HG02884 (cell line): ENCODE results near the gene TOP1.
A peak's percentile ranks its signal among the peaks of the same experiment; 100 is the strongest.
"Not testable (repeated sequence)": the region's sequence is repeated elsewhere in the genome, so short reads cannot be mapped to it uniquely, and the experiment has no call there.

ENCODE experiments used
- ATAC-seq: cut with Tn5 transposase; IDR thresholded peaks from one replicate; pipeline ENCODE4 v1.9.1; 2021; ENCODE audit warnings: mild to moderate bottlenecking, moderate library complexity; ENCODE audit not compliant: unreplicated experiment

Gene TOP1

DNA sequence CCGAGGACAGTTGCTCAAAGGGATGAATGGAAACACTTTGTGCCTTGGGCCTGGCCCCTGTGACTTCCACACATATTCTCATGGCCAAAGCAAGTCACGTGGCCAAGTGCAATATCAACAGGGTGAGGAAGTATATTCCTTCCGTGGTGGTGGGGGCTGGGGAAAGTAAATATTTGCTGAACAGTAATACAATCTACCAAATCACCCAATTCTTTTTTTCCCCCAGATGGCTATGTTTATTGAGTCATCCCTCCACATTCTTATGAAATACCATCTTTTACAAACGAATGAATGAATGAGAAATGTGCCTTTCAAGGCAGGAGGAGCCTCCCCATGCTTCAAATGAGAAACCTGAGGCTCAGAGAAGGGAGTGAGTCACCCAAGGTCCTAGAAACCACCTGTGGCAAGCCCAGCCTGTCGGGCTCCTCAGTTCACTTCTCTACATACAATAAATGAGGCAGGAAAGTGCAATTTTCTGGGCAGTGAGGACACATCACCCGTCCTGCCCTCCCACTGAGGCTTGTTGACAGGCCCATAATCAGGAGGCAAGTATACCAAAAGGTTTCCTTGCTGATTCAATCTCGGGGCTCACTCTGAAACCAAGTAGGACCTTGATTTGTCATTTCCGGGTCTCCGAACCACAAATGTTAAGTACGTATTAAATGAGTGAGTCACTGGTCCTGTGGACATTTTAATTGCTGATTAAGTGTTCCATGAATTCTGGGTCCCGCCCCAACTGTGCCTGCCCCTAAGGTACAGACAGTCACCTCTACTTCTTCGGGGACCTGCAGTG is 25.3 kb upstream of the TOP1 start:
- no peak for ATAC-seq

DNA sequence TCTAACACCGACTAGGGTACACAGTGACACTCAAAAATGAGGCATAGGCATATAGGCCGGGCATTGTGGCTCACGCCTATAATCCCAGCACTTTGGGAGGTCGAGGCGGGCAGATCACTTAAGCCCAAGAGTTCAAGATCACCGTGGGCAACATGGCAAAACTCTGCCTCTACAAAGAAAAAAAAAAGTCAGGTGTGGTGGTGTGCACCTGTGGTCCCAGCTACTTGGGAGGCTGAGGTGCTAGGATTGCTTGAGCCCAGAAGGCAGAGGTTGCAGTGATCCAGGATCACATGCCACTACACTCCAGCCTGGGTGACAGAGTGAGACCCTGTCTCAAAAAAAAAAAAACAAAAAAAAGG is 24.7 kb upstream of the TOP1 start:
- not testable (repeated sequence) for ATAC-seq

DNA sequence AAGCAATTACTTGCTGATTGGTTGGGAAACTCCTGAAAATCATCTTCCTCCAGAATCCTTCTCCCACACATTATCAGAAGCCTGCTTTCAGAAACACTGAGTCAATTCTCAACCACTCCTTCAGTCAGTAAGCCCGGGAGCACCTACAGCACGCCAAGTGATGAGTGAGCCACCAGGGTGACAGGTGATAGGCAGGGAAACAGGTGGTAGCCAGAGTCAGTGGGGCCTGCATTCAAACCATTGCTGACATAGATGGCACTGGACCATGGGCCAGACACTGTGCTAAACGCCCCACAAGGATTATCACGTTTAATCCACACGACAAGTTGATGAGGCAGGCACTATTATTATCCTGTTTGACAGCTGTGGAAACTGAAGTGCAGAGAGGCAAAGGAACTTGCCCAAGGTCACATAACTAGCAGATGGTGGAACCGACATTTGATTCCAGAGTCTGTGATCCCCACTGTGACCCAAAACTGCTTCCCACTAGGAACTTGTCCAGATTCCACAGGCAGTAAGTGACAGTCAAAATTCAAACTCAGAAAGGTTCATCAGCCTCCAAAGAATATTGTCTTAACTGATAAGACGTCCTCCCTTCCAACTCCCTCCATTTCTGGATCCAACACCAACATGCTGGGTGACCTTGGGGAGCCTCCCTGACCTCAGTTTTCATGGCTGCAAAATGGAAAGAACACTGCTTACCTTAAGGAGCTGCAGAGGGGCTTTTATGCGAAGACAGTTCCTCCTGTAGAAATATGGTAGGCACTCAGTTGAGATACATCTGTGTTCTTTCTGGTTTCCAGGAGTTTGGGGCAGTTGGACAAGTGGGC is 23.9 kb upstream of the TOP1 start:
- ATAC-seq: no peak

DNA sequence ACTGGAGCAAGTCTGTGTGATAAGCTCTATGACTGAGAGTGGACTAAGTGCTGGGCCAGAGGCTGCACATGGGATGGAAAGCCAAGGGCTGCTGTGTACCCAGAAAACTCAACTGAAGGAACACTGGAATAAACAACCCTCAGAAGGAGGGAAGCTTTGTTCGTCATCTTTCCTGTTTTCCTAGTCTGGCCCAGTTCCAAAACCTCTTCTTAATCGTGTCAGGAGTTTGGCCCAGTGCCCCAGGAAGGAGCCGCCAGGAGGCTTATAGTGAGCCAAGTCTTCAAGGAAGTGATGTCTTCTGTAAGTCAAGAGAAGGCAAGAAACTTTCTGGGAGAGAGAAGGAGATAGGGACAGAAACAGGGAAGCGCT is 23.3 kb upstream of the TOP1 start:
- no peak for ATAC-seq

DNA sequence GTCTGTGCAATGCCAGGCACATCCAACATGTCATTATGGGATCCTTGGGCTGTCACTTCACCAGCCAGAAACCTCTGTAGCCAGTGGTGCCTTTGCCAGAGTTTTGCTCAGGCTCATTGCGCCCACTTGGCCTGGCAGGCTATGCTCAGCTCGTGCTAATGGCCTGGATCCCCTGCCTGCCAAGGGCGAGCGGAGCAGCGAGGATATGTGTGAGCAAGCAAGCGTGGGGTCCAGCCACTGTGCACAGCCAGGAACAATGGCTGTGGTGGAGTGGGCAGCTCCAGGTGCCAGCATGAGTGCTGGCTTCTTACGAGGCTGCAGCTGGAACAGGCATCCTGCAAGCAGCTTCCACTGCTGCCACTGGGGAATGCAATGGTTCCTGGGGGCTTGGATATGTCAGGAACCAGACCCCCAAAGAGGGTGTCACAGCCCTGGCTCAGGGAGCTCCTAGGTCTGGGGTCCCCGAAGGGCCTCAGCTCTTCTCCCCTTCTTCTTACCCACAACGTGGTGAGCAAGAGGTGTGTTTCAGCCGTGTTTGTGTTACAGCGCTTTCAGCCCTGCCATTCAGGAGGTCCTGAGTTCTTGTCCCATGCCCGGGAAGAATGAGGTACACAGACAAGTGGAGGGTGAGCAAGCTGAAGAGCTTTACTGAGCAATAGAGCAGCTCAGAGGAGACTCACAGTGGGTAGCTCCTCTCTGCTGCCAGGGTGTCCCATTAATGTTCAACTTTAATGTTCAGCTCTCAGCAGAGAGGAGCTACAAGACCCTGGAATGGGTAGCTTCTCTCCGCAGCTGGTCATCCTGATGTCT is 22.3 kb upstream of the TOP1 start:
- no peak for ATAC-seq

DNA sequence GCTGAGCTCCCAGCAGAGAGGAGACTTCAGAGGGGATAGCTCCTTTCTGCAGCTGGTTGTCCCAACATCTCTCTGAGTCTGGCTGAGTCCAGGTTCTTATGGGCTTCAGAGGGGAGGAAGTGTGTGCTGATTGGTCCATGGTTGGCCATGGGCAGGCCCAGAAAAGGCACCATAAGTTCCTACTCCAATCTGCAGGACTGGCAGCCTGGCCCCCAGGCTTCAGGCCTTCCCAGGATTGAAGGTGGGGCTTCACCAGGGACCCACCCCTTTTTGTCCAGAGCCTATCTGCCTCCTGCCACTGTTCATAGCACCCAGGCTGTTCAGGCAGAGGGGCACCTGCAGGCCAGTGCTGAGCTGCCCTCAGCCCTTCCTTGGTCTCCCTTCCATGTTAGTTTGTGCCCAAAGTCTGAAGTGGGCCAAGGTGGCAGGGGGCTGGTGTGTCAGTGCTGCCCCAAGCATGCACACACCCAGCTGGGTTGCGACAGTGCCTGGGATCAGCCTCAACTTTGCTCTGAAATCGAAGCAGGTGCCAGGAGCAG is 21.6 kb upstream of the TOP1 start:
- no peak for ATAC-seq

DNA sequence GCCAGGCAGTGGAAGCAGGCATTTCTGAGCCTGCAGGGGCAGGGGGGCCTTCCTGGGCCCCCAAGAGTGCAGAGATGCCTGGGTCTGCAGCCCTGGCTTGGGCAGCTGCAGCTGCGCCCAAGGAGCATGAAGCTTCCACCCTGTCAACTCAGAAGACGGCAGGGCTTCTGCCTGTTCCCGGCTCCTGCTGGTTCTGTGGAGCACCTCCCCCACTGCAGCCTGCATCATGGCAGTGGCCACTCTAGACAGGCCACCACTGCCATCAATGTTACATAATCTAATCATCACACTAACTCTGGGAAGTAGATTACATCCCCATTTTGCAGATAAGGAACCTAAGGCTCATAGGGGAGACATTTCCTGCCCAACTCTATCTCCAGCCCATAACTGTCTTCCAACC is 21.1 kb upstream of the TOP1 start:
- ATAC-seq: no peak

DNA sequence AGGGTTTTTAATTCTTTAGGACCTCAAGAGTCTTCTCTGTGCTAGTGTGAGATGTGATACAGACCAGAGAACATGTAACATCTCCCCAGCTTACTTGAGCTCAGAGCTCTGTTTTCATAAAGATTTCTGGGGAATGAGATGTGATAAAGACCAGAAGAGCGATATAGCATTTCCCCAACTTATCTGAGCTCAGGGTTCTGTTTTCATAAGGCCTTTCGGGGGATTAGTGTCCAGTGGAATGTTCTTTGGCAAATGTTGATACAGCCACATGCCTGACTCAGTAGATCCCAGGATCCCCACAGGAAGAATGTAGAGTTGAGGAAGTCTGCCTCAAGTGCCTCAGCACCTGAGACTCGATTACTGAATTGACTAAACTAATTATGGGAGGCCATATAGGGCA is 18.7 kb upstream of the TOP1 start:
- no peak for ATAC-seq

DNA sequence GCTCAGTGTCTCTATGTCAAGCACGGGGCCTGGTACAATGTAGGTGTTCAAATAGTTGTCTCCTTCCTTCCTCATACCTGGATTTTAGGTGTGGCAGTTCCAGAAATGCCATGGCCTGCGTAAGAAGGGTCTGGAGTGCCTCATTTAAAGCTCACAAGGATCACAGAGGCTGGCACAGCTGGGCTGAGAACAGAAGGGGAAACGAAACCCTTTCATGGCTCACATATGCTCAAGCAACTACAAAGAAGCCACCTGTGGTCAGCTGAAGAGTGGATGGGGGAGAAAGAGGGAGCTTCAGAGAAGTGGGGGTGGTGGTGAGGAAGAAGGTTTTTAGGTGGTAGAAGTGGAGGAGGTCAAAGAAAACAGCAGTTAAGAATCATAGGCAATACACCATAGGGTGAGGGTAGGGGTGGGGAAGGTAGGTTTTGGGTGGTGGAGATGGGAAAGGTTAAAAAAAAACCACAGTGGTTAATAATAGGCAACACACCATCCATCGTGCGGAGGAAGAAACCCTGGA is 17.0 kb upstream of the TOP1 start:
- peak; percentile 91 for ATAC-seq

DNA sequence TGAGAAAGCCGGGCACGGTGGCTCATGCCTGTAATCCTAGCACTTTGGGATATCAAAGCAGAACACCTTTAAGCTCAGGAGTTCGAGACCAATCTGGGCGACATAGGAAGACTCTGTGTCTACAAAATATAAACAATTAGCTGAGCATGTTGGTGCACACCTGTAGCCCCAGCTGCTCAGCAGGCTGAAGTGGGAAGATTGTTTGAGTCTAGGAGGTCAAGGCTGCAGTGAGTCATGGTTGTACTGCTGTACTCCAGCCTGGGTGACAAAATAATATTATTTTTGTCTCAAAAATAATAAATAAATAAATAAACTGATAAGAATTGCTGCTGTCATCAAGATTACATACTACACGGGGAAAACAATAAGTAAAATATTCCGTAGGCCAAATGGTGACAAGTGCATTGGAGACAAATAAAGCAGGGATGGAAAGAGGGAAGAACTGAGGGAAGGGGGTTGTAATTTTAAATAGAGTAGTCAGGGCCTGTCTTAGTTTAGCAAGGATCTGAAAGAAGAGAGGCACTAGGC is 14.0 kb upstream of the TOP1 start:
- ATAC-seq: no peak

DNA sequence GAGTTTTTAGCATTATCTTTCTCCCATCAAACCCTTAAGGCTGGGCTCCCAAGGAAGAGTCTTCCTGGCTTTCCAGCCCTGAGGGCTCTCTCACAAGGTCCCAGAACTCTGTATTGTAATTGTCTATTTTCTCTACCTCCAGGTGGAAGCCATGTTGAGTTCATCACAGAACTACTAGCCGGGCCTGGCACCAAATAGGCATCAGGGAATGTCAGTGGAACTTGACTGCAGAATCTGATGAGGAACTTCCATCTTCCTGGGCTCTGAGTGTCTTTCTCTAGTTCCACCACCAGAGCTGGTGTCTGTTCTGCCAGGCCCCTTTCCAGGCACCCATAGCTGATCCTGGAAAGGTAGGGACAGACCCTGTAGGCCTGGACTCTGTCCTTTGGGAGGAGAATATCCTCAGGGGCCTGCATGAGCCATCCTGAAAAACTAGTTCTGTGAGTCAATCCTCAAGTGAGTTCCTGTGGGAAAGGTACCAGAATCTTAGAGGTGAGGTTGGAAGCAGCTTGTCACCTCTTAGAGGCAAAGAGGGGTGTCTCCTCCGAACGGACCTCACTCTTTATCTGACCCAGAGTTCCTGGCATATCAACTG is 11.1 kb upstream of the TOP1 start:
- no peak for ATAC-seq

DNA sequence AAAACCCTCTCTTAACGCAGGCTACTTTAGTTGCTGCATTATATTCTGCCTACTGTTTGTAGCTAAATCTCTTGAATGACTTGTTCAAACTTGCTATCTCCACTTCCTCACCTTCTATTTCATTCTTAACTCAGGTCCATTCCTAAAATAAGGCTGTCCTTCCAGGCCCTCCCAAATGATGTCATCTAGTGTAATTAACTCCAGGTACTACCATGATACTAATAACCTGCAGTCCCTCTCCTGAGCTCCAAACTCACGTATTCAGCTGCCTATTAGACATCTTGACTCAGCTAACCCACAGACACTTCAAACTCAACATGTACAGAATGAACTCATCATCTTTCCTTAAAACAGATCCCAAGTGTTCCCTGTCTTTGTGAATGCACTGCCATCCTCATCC is 10.5 kb upstream of the TOP1 start:
- no peak for ATAC-seq

DNA sequence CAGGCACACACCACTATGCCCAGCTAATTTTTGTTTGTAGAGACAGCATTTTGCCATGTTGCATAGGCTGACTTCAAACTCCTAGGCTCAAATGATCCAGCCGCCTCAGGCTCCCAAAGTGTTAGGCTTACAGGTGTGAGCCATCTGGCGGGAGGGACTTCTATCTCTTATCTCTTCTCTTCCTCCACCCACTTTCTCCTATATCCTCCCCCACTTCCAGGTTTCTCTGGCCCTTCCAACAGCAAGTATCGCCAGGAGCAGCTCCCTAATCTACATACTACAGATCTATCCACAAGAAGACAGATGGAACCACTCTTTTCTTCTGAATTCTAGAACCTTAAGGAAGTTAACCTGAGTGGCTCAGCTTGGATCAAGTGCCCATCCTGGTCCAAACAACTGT is 5.1 kb upstream of the TOP1 start:
- no peak for ATAC-seq

DNA sequence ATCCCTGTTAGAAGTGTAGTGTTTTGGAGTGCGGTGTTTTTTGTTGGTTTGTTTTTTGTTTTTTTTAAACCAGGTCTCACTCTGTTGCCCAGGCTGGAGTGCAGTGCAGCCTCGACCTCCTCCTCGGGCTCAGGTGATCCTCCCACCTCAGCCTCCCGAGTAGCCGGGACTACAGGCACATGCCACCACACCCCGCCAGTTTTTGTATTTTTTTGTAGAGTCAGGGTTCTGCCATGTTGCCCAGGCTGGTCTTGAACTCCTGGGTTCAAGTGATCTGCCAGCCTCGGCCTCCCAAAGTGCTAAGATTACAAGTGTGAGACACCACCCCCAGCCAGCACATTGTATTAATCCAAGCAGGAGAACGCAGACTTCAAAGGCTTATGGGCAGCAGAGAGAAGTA is 1.3 kb upstream of the TOP1 start:
- no peak for ATAC-seq

DNA sequence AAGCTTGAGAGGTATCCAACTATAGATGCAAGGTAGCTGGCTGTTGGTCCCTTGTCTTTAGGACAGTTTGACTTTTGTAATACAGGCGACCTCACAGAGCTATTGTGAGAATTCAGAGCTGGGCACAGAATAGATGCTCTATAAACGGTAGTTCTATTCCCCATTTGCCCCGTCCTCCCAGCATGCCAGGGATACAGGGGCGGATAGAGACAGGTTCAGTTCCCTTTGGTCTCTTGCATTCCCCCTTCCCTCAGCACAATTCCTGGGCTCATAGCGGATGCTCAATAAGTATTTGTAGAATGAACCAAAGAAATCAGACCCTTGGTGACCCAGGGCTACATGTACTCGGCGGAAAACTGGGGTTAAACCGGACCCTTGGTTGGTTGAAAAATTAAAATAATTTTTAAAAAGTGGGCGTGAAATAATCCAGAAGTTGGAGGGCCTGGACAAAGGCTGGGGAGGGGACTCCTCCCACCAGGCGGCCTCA is 707 bp upstream of the TOP1 start:
- no peak for ATAC-seq

DNA sequence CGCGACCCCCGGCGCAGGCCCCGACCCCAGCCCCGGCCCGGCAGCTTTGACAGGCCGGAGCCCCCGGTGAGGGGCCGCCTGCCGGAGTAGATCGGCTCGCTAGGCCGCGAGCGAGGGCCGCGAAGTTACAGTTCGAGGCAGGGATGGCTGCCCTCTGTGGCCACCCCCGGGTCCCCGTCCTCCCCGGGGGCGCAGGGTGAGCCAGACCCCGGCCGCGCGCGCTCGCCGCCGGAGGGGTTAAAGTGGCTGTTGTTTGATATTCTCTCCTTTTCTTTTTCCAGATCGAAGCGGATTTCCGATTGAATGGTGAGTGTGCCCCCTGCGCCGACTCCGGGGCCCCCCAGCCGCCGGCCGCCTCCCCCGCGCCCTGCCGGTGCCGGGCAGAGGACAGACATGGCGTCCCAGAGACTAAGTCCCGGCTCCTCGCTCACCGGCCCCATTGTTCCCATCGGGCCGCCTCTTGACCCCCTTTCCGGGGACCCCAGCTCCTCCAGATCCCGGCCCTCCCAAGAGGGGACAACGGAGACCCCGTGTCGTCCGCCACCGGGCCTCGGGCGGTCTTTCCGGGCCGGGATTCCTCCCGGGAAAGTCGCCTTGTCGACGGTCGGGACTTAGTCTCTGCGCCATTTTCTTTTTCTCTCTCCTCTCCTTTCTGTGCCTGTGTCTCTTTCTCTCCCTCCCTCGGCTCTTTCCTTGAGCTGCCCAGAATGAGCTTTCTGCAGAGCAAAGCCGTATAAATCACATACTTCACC is 704 bp downstream of the TOP1 start:
- ATAC-seq: peak; percentile 20

DNA sequence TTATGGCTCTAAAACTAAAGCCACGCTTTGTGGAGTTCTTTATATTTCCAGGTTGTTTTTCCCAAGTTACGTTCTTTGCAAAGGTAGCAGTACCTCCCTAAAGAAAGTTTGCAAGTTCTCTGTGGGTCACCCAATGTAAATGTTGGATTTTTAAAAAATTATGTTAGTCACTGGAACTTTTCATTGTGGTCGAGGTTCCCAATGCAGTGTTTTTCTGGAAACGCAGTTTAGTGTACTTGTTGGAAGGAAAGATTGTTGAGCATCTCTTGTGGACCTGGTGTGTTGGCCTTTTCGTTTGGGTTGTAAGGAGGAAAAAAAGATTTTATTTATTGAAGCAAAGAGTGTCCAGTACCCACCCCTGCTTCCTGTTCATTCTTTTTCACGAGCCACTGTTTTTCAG is 1.4 kb downstream of the TOP1 start:
- no peak for ATAC-seq

DNA sequence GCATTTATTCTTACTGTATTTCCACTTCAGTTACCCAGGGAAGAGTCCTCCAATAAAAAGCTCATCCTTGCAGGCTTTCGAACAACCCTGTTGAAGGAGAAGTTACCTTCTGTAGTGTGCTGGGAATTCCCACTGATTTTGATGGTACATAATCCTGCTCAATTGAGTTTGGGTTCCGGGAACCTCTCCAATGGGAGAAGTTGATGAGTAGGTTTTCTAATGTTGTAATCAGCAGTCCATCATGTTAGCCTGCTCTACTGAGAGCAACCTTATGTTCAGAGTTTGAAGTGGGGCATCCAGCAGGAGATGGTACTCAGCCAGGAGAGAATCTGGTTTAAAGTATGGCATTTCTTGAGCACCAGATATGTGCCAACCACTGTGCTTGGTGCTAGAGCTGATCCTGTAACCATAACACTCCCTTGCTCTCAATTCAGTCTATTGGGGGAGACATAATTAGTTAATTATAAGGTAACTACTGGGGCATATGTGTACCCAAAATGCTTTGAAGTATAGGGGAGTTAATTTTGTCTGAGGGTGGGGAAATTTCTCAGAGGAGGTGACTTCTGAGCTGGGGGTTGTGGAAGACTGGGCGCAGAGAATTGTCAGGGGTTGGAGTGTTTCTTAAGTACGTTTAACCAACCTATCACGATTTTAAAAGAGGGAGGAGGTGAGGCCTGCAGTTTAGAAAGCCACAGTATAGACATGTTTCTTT is 2.1 kb downstream of the TOP1 start:
- ATAC-seq: no peak

DNA sequence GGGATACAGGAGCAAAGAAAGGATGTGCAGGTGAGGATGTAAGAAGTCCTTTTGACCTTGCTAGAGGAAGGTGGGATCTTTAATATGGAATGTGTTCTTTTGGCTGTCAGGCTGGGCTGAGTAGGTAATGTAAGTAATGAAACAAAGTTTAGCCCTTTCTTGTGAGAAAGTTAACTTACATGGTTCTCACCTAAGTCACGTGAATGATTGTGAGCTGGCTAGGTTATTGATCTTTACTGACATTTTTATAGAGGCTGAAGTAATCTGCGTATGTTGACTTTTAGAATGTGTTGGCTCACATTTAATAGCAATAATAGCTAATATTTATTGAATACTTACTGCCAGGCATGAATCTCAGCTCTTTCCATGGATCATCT is 2.6 kb downstream of the TOP1 start:
- ATAC-seq: no peak
